HepG2 (cell line): ENCODE measurements around the gene ZDHHC8.

Experiments
- AGO2 ChIP-seq: fragments of 200-400 bp; formaldehyde crosslinking; optimal IDR thresholded peaks from 2 replicates; pipeline ENCODE3; 2017; ENCODE audit warnings: mild to moderate bottlenecking, low read depth, low read length, moderate library complexity
- CHD2 ChIP-seq: IDR thresholded peaks from 2 replicates; pipeline ENCODE4 v1.6.1; 2011; ENCODE audit warnings: low read depth, low read length, improper control_type of control experiment
- HNRNPUL1 ChIP-seq: fragments of 200-400 bp; formaldehyde crosslinking; IDR thresholded peaks from 2 replicates; pipeline ENCODE4 v1.6.1; 2017; ENCODE audit warnings: low read depth, mild to moderate bottlenecking, low read length, moderate library complexity
- MXD4 ChIP-seq: IDR thresholded peaks from 2 replicates; pipeline ENCODE4 v1.6.1; 2016; ENCODE audit warnings: mild to moderate bottlenecking, missing biosample characterization, missing genetic modification reagents
- RELA ChIP-seq: sonication (generic); formaldehyde crosslinking; IDR thresholded peaks from 2 replicates; pipeline ENCODE4 v1.4.0; 2020; ENCODE audit warnings: missing genetic modification reagents
- RFX5 ChIP-seq: IDR thresholded peaks from 2 replicates; pipeline ENCODE4 v1.6.1; 2011; ENCODE audit warnings: low read depth, low read length, improper control_type of control experiment
- SMAD9 ChIP-seq: sonication (generic); formaldehyde crosslinking; IDR thresholded peaks from 2 replicates; pipeline ENCODE4 v1.5.1; 2020; ENCODE audit warnings: mild to moderate bottlenecking, missing genetic modification reagents
- ZNF317 ChIP-seq: sonication (generic); formaldehyde crosslinking; IDR thresholded peaks from 2 replicates; pipeline ENCODE4 v1.5.0; 2020; ENCODE audit warnings: mild to moderate bottlenecking, missing genetic modification reagents
- ZNF337 ChIP-seq: sonication (generic); formaldehyde crosslinking; IDR thresholded peaks from 2 replicates; pipeline ENCODE4 v1.5.1; 2020; ENCODE audit warnings: missing genetic modification reagents, low read depth, mild to moderate bottlenecking, borderline replicate concordance
- ZNF460 ChIP-seq: sonication (generic); formaldehyde crosslinking; IDR thresholded peaks from 2 replicates; pipeline ENCODE4 v1.5.1; 2020; ENCODE audit warnings: missing genetic modification reagents, mild to moderate bottlenecking, borderline replicate concordance

DNA sequence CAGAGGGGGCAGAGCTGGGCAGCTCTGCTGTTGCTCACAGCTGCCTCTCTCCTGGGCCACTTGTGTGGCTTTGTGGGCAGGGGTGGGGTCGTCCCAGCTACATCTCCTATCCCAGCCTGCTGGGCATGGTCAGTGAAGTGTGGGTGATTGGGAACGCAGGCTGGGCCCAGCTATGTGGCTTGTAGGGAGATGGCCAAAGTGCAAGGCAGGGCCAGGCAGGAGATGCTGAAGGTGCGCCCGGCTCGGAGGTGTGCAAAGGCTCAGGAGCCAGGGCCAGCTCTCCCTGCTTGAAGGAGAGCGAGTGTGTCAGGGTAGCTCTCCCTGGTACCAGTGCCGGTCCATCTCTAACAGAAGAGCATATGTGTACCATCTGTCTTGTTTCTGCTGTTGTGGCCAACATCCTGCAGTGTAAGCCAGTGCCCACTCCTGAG is 24.1 kb upstream of the ZDHHC8 start:
- no peak for TF ChIP-seq ZNF337 (CRISPR knock-in tag)
- TF ChIP-seq ZNF460 (CRISPR knock-in tag) = no peak
- TF ChIP-seq RFX5 = no peak
- TF ChIP-seq HNRNPUL1 = no peak
- no peak for TF ChIP-seq RELA
- TF ChIP-seq ZNF317 = no peak
- TF ChIP-seq SMAD9 (CRISPR knock-in tag) = no peak
- no peak for TF ChIP-seq CHD2
- TF ChIP-seq AGO2 = no peak
- TF ChIP-seq MXD4 = no peak
